OCI-LY3 (cell line): ENCODE results near the gene DYNC2I2.

ENCODE experiments used
- H2AFZ ChIP-seq: fragments of 200-600, 300-600 bp; shearing (Covaris generic); 2 replicates; pipeline ENCODE4 v1.6.0; 2014; ENCODE audit warnings: antibody characterized with exemption, low read depth, low read length
- H3K27ac ChIP-seq: fragments of 200-600, 300-600 bp; sonication (generic); 2 replicates; pipeline ENCODE4 v1.5.1; 2014; ENCODE audit warnings: mild to moderate bottlenecking, low read length, moderate library complexity, mixed read lengths
- H3K27me3 ChIP-seq: fragments of 200-600, 300-600 bp; sonication (generic); 2 replicates; pipeline ENCODE4 v1.6.1; 2014; ENCODE audit warnings: low read depth, low read length, mixed read lengths
- H3K36me3 ChIP-seq: fragments of 200-600, 300-600 bp; sonication (generic); replicated peaks from 2 replicates; pipeline ENCODE3; 2014; ENCODE audit warnings: low read depth, low read length, mixed read lengths
- H3K4me1 ChIP-seq: fragments of 300-600, 200-600 bp; sonication (generic); 2 replicates; pipeline ENCODE4 v1.6.1; 2014; ENCODE audit warnings: low read length, mixed read lengths
- H3K4me2 ChIP-seq: fragments of 200-600, 300-600 bp; sonication (generic); 2 replicates; pipeline ENCODE4 v1.6.1; 2014; ENCODE audit warnings: low read length, mixed read lengths
- H3K4me3 ChIP-seq: fragments of 300-600, 200-600 bp; sonication (generic); 2 replicates; pipeline ENCODE4 v1.5.1; 2014; ENCODE audit warnings: antibody characterized with exemption, mild to moderate bottlenecking, low read length, moderate library complexity
- H3K79me2 ChIP-seq: fragments of 300-600, 200-600 bp; shearing (Covaris generic); 2 replicates; pipeline ENCODE4 v1.6.1; 2014; ENCODE audit warnings: mild to moderate bottlenecking, low read length, mixed read lengths
- H3K9ac ChIP-seq: fragments of 300-600, 200-600 bp; shearing (Covaris generic); 2 replicates; pipeline ENCODE4 v1.6.0; 2014; ENCODE audit warnings: mild to moderate bottlenecking, low read length, moderate library complexity
- H3K9me3 ChIP-seq: fragments of 200-600, 300-600 bp; shearing (Covaris generic); 2 replicates; pipeline ENCODE4 v1.6.1; 2014; ENCODE audit warnings: low read length, mixed read lengths; ENCODE audit not compliant: insufficient read depth
- H4K20me1 ChIP-seq: fragments of 200-600, 300-600 bp; sonication (generic); 2 replicates; pipeline ENCODE4 v1.6.1; 2016; ENCODE audit warnings: low read length, mixed read lengths; ENCODE audit not compliant: insufficient read depth
- CTCF ChIP-seq: fragments of 200-600, 300-600 bp; sonication (generic); IDR thresholded peaks from 2 replicates; pipeline ENCODE4 v1.5.1; 2014; ENCODE audit warnings: antibody characterized with exemption, low read length, low read depth
- EZH2phosphoT487 ChIP-seq: fragments of 200-600 bp; shearing (Covaris generic); IDR thresholded peaks from 2 replicates; pipeline ENCODE4 v1.6.1; 2018; ENCODE audit warnings: antibody characterized with exemption, mixed run types, low read depth

The DYNC2I2 gene

GRCh38 chr9:128625391-128626146, 31.1 kb downstream of the DYNC2I2 start:
- H3K4me2 ChIP-seq = no peak overlapping the region
- no peak overlapping the region for H3K9ac ChIP-seq
- H3K4me3 ChIP-seq = no peak overlapping the region
- H4K20me1 ChIP-seq = no peaks in the 10 kb centered on the region
- H3K4me1 ChIP-seq = no peaks in the 10 kb centered on the region
- no peaks in the 10 kb centered on the region for H3K79me2 ChIP-seq
- no peaks in the 10 kb centered on the region for H3K27me3 ChIP-seq
- H3K36me3 ChIP-seq = peaks cover 36% of the 10 kb centered on the region
- H2AFZ ChIP-seq = no peak overlapping the region
- no peak for TF ChIP-seq CTCF
- no peak for TF ChIP-seq EZH2phosphoT487
- no peaks in the 10 kb centered on the region for H3K9me3 ChIP-seq
- H3K27ac ChIP-seq = no peak overlapping the region

DNA sequence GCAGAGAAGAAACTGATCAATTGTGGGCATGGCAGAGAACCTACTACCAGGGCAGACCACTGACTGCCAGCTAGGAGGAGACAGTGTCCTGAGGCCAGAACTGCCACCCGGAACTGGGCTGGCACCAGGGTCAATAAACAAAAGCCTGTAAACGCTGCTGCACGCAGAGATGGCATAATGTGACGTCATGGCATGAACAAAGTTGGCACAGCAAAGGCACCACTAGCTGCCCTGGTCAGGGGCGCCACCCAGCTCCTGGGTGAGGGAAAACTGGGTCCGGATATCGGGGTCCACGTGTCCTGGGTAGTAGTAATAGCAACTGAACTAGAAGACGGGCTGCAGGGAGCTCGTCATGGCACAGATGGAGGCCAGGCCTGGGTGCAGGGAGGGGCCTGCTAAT, 32.1 kb downstream of the DYNC2I2 start:
- H3K36me3 ChIP-seq = peaks cover 44% of the 10 kb centered on the region
- no peak overlapping the region for H3K4me3 ChIP-seq
- H3K27me3 ChIP-seq = no peaks in the 10 kb centered on the region
- no peak overlapping the region for H3K27ac ChIP-seq
- no peaks in the 10 kb centered on the region for H3K9me3 ChIP-seq
- H3K79me2 ChIP-seq = no peaks in the 10 kb centered on the region
- no peak for TF ChIP-seq CTCF
- H3K9ac ChIP-seq = no peak overlapping the region
- no peaks in the 10 kb centered on the region for H4K20me1 ChIP-seq
- H3K4me1 ChIP-seq = no peaks in the 10 kb centered on the region
- H2AFZ ChIP-seq = no peak overlapping the region
- H3K4me2 ChIP-seq = no peak overlapping the region

- H2AFZ ChIP-seq = no peak overlapping the region
- no peak overlapping the region for H3K9ac ChIP-seq
- no peak for TF ChIP-seq CTCF
- no peak overlapping the region for H3K27ac ChIP-seq
- no peaks in the 10 kb centered on the region for H3K9me3 ChIP-seq
- H4K20me1 ChIP-seq = no peaks in the 10 kb centered on the region
- H3K4me3 ChIP-seq = no peak overlapping the region
- no peaks in the 10 kb centered on the region for H3K27me3 ChIP-seq
- H3K79me2 ChIP-seq = no peaks in the 10 kb centered on the region
- no peaks in the 10 kb centered on the region for H3K4me1 ChIP-seq
- no peak overlapping the region for H3K4me2 ChIP-seq
- H3K36me3 ChIP-seq = peaks cover 52% of the 10 kb centered on the region
Observed at GRCh38 chr9:128621730-128622455, 34.8 kb downstream of the DYNC2I2 start.

DNA sequence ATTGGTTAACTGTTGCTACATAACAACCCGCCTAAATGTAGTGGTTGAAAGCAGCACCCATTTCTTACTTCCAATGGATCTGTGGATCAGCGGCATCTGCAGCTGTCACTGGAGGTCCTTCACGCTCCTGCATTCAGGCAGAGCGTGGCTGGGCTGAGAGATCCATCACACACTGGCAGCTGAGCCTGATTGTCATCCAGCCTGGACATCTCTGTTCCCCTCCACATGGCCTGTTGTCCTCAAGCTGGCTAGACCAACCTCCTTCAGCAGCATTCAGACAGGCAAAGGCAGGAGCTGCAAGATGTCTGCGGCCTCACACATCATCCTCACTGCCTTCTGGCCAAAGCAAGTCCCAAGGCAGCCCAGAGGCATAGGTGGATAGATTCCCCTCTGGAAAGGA, 36.9 kb downstream of the DYNC2I2 start:
- Histone ChIP-seq H3K4me3 (no peak overlapping the region), H3K4me2 (no peak overlapping the region), H3K4me1 (no peaks in the 10 kb centered on the region), H3K79me2 (no peaks in the 10 kb centered on the region), H3K27ac (no peak overlapping the region), H3K36me3 (peaks cover 48% of the 10 kb centered on the region), H3K27me3 (no peaks in the 10 kb centered on the region), H4K20me1 (no peaks in the 10 kb centered on the region), H3K9me3 (no peaks in the 10 kb centered on the region), H3K9ac (no peak overlapping the region), H2AFZ (no peak overlapping the region)
- TF ChIP-seq CTCF (no peak), EZH2phosphoT487 (no peak)
